Esophagus muscularis mucosa (tissue), 4 donors: Measurements from ENCODE around the gene E2F2.

Source experiments
- EP300 ChIP-seq: sonication (generic); formaldehyde crosslinking; IDR thresholded peaks from one replicate; pipeline ENCODE4 v1.6.1; 2017; ENCODE audit warnings: antibody characterized with exemption
- POLR2AphosphoS5 ChIP-seq, 2 donors: sonication (generic); formaldehyde crosslinking; IDR thresholded peaks; one replicate each; pipeline ENCODE4 v1.6.1; 2017; ENCODE audit warnings: antibody characterized with exemption in 2 of 2
- TF ChIP-seq, protein P1 (sequence below), 3 experiments: fragments of 200-600 bp in 2 of 3; fragments of 450-650 bp in 1 of 3; sonication (generic) in 2 of 3; IDR thresholded peaks; one replicate each; pipeline ENCODE4 v1.5.1; 2017 to 2019; ENCODE audit warnings: antibody characterized with exemption in 3 of 3, mild to moderate bottlenecking in 2 of 3, moderate library complexity in 1 of 3

DNA sequence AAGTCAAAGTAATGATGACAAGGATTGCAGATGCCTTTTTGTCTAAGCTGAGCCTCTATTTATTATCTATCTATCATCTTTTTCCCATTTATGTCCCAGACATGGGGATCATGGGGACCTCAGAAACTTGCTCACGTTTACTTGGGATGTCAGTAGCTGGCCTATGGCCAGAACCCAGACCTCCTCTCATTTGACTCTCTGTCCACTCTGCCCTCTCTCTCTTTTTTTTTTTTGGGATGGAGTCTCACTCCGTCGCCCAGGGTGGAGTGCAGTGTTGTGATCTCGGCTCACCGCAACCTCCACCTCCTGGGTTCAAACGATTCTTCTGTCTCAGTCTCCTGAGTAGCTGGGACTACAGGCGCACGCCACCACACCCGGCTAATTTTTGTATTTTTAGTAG lies 32.0 kb upstream of the E2F2 start:
- TF ChIP-seq EP300 = no peak
- TF ChIP-seq, protein P1, sequence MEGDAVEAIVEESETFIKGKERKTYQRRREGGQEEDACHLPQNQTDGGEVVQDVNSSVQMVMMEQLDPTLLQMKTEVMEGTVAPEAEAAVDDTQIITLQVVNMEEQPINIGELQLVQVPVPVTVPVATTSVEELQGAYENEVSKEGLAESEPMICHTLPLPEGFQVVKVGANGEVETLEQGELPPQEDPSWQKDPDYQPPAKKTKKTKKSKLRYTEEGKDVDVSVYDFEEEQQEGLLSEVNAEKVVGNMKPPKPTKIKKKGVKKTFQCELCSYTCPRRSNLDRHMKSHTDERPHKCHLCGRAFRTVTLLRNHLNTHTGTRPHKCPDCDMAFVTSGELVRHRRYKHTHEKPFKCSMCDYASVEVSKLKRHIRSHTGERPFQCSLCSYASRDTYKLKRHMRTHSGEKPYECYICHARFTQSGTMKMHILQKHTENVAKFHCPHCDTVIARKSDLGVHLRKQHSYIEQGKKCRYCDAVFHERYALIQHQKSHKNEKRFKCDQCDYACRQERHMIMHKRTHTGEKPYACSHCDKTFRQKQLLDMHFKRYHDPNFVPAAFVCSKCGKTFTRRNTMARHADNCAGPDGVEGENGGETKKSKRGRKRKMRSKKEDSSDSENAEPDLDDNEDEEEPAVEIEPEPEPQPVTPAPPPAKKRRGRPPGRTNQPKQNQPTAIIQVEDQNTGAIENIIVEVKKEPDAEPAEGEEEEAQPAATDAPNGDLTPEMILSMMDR (IDR thresholded peaks at IDR 0.05) = no peak
- TF ChIP-seq POLR2AphosphoS5 (IDR thresholded peaks at IDR 0.05) = no peak
